Activated T-helper 2 cell treated with anti-CD3 and anti-CD28 coated beads, Interferon-gamma antibody, Interleukin-2, Interleukin-4, amounts not matched to agents 10 μg/mL and 5 μg/mL and 100 μg/mL, durations not matched to agents 14 hours and 24 hours and 36 hours (primary cell): ENCODE measurements around the gene CNN3. TPM values are rescaled to one million over a fixed set of nuclear protein-coding genes. Genes with fewer than 3 reads are reported as not detected.

ENCODE experiments used
- DNase-seq: peaks from one replicate; pipeline ENCODE4 v3.0.0; 2021; ENCODE audit warnings: low spot score
- H3K27ac Mint-ChIP-seq: one replicate; pipeline ENCODE4 v1.8.0; 2021; ENCODE audit warnings: mixed read lengths
- H3K27me3 Mint-ChIP-seq: one replicate; pipeline ENCODE4 v1.8.0; 2021; ENCODE audit warnings: low read depth, mixed read lengths
- H3K36me3 Mint-ChIP-seq: one replicate; pipeline ENCODE4 v1.8.0; 2021; ENCODE audit warnings: low read depth, mixed read lengths
- H3K4me1 Mint-ChIP-seq: one replicate; pipeline ENCODE4 v1.8.0; 2021; ENCODE audit warnings: low read depth, mixed read lengths
- H3K4me3 Mint-ChIP-seq: one replicate; pipeline ENCODE4 v1.8.0; 2021; ENCODE audit warnings: low read depth, mild to moderate bottlenecking, moderate library complexity, mixed read lengths
- H3K9me3 Mint-ChIP-seq: one replicate; pipeline ENCODE4 v1.8.0; 2021; ENCODE audit warnings: mixed read lengths
- intact Hi-C: fragments of 100-400 bp; cut with micrococcal nuclease; formaldehyde crosslinking; loops from one replicate; pipeline ENCODE4 v1.15.1; 2023
- total RNA-seq: library from RNA; stranded (reverse); gene quantifications from 2 replicates; pipeline ENCODE4 v1.2.3, GENCODE V29; 2022

CNN3 gene
- total RNA-seq, 1 donor from 2014 or later, result 2.6 TPM

DNA sequence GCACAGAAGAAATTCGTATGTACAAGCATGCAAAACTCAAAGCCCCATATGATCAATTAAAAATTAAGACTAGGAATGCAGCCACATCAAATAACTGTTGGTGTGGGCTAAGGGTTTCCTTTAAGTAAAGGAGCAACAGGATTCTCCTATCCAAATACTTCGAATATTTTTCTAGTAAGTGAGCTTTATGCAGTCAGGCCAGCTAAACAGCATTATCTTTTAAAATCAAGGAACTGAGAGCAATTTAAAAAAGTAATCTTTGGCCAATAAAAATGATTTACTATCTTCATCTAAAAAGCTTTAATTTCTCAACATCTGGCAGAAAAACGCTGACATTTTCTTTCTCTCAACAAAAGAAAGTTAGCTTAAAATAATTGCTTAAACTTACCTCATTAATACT is 19.8 kb downstream of the CNN3 start:
- Mint-ChIP-seq H3K4me1 (no peaks in the 10 kb centered on the region), H3K9me3 (no peaks in the 10 kb centered on the region), H3K27ac (no peak overlapping the region), H3K4me3 (no peak overlapping the region), H3K27me3 (peaks cover 2% of the 10 kb centered on the region), H3K36me3 (no peaks in the 10 kb centered on the region)
- no peak for DNase-seq
- intact Hi-C loops, result no loop called here

DNA sequence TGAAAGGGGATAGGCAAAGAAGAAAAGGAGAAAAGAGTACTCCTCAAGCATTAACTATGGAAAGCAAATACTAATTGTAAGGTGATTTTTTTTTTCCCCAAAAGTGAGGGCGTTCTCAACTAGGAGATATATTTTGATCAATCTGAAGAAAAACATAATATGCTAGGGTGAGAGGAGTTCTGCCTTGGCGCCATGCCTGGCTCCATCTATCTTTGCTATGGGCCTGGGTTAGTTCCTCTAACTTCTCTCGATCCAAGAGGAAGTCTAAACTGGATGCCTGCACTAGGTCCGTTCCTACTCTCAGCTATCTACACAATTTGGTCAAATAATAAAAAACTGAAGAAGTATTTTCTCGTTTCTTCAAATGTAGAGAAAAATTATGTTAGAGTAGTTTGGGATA is 20.5 kb downstream of the CNN3 start:
- H3K4me1 Mint-ChIP-seq, result no peaks in the 10 kb centered on the region
- no peak overlapping the region for H3K4me3 Mint-ChIP-seq
- H3K36me3 Mint-ChIP-seq, result no peaks in the 10 kb centered on the region
- H3K27ac Mint-ChIP-seq, result no peak overlapping the region
- no peaks in the 10 kb centered on the region for H3K9me3 Mint-ChIP-seq
- H3K27me3 Mint-ChIP-seq, result peaks cover 2% of the 10 kb centered on the region
- no peak for DNase-seq
- intact Hi-C loops, result no loop called here

DNA sequence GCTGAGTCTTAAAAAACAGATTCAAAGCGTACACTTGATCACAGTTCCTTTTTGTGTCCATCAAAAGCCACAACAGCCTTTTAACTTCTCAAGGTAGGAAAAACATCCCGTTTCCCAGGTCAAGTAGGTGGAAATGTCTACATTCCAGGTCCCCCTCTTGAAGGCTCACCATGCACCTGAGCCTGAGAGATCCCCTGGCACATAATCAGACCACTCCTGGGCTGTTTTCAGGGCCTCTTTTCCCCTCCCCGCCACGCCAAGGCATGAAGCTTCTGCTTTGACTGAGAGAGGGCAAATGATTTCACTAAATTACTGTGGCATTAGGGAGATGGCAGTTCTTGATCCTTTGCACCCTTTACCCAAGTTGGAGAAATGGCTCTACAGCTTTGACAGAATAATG is 21.7 kb downstream of the CNN3 start:
- H3K27me3 Mint-ChIP-seq, result peaks cover 2% of the 10 kb centered on the region
- no peak overlapping the region for H3K27ac Mint-ChIP-seq
- no peaks in the 10 kb centered on the region for H3K4me1 Mint-ChIP-seq
- H3K9me3 Mint-ChIP-seq, result no peaks in the 10 kb centered on the region
- intact Hi-C loops, result no loop called here
- DNase-seq, result no peak
- H3K4me3 Mint-ChIP-seq, result no peak overlapping the region
- no peaks in the 10 kb centered on the region for H3K36me3 Mint-ChIP-seq

DNA sequence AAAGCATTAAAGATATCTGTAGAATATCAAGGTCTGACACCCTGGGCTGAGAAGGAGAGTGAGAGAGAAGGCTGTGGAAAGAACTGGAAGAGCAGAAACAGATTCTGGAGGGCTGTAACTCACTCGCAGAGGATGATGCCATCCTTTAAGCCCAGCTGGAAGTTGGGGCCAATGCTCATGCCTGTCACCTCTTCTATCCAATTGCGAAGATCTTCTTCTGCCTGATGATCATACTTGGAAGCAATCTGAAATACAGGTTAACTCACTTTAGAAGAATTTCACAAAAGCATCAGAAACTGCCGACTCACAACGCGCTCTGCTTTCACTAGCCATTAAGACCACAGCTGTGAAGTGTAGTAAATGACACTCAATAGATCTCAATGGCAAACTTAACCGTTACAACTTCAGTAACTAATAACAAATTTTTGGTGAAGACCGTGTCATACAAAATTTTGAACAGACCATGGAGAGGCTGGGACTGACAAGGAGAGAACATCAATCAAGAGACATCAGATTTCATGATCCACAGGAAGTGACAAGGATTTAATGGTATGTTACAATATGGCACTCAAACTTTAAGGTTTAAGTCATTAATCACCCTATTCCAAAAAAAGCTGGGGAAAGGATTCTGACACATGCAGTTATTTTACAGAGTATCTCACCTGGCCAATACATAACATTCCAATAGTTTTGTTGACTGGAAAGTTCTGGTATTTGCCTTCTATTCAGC is 23.5 kb downstream of the CNN3 start:
- H3K27ac Mint-ChIP-seq, result no peak overlapping the region
- intact Hi-C loops, result no loop called here
- no peak overlapping the region for H3K4me3 Mint-ChIP-seq
- H3K27me3 Mint-ChIP-seq, result peaks cover 2% of the 10 kb centered on the region
- H3K36me3 Mint-ChIP-seq, result no peaks in the 10 kb centered on the region
- no peaks in the 10 kb centered on the region for H3K9me3 Mint-ChIP-seq
- H3K4me1 Mint-ChIP-seq, result no peaks in the 10 kb centered on the region
- DNase-seq, result no peak

DNA sequence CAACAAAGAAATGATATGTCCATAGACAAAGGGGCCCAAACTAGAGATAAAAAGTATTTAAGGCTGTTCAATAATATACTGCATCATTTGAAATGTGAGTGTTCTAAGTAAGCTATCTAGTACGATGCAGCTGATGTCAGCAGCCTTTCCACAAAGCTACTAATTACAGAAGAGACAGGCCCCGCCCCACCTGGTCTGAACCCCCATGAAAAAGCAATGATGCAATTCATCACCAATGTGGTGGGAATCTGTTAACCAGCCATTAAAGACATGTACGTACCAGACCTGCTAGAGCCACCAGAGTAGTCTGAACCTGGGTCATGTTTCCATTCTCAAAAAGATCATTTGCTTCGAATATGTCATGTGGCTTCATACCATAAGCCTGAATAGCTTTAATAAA is 25.1 kb downstream of the CNN3 start:
- intact Hi-C loops, result no loop called here
- H3K36me3 Mint-ChIP-seq, result no peaks in the 10 kb centered on the region
- peaks cover 2% of the 10 kb centered on the region for H3K27me3 Mint-ChIP-seq
- H3K27ac Mint-ChIP-seq, result no peak overlapping the region
- no peak for DNase-seq
- H3K4me1 Mint-ChIP-seq, result no peaks in the 10 kb centered on the region
- H3K9me3 Mint-ChIP-seq, result no peaks in the 10 kb centered on the region
- no peak overlapping the region for H3K4me3 Mint-ChIP-seq

DNA sequence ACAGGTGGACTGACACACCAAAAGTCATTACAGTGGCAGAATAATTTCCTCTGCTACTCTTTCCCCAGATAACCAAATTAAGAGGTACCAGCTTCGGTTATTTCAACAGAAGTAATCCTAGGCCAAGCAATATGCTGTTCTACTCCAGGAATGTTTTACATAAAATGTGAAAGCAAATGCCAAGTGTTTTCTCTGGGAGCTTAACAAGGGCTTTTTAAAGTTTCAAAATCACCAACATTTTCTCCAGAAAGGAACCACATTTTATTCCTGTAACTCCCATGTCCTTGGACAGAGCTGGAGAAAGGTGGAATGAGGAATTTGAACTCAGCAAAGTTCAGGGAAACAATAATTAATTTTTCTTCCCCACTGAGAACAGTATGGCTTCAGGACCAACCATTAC is 27.2 kb downstream of the CNN3 start:
- no peak for DNase-seq
- intact Hi-C loops, result no loop called here
- Mint-ChIP-seq H3K4me3 (no peak overlapping the region), H3K27me3 (peaks cover 3% of the 10 kb centered on the region), H3K36me3 (no peaks in the 10 kb centered on the region), H3K4me1 (no peaks in the 10 kb centered on the region), H3K27ac (no peak overlapping the region), H3K9me3 (no peaks in the 10 kb centered on the region)

DNA sequence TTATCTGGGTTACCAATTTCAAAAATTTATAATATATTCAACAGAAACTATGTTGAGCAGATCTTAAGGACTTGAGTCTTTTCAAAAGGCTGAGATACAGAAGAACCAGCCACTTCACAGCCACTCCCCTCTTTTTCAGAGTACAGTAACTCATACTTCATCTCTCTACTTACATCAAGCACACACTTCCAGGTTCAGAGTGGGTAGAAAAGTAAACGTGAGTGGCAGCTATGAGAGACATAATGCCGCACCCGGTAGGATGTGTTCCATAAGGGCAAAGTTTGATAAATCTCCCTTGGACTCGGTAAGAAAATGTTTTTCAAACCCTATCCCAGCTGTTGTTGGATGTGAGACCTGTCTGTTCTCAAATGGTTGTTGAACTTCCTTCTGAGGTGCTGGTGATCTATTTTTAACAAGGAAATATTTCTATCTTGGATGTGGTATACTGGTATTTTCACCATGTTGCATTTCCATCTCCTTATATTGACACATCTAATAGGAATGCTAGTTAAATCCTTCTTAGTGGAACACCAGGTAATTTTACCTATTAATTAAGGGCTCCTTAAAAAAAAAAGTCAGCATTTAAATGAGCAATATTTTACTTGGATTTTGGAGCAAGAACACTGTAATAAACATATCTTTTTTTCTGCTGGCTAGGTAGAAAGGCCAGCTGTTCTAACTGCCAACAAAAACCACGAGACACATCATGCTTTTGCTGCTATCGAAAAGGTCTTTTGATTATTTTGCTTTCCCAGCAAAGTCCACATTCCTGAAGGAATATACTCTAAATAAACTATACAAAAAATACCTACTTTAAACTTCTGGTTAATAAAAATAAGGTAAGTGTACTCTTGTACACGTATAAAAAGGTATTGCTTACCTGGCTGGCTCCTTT is 28.2 kb downstream of the CNN3 start:
- no peaks in the 10 kb centered on the region for H3K36me3 Mint-ChIP-seq
- peaks cover 6% of the 10 kb centered on the region for H3K27me3 Mint-ChIP-seq
- intact Hi-C loops, result no loop called here
- no peak overlapping the region for H3K4me3 Mint-ChIP-seq
- H3K4me1 Mint-ChIP-seq, result no peaks in the 10 kb centered on the region
- no peaks in the 10 kb centered on the region for H3K9me3 Mint-ChIP-seq
- no peak overlapping the region for H3K27ac Mint-ChIP-seq
- DNase-seq, result no peak

DNA sequence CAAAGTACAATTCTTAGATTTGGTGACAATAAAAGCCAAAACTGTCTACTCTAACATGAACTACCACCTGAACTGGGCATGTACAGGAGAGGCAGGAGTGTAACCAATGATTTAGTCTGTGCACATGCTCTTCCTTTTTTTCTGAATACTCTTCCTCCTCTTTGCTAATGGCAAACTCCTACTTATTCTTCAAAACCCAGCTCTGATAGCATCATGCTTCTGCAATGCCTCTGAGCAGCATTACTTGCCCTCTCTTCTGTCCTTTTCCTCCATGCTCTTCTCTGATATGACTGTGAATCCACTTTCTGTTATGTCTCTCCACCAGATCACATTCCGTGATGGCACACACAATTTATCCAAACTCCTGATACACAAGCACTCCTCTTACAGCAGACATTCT is 31.4 kb downstream of the CNN3 start:
- Mint-ChIP-seq H3K27me3 (peaks cover 6% of the 10 kb centered on the region), H3K36me3 (no peaks in the 10 kb centered on the region), H3K27ac (no peak overlapping the region), H3K9me3 (no peaks in the 10 kb centered on the region), H3K4me3 (no peak overlapping the region), H3K4me1 (no peaks in the 10 kb centered on the region)
- no peak for DNase-seq
- intact Hi-C loops, result no loop called here

DNA sequence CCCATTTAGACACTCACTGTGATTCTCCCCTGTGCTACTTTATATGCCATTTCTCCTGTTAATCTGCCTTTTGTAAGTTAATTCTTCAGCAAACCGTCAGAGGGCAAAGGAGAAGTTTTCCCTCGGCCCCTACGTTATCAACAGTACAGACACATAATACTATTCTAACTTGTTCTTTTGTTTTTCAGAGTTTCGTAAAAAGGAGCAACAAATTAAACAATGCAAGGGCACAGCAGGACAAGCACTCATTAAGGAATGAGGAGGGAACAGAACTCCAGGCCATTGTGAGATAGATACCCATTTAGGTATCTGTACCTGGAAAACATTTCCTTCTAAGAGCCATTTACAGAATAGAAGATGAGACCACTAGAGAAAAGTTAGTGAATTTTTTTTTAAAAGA is 32.3 kb downstream of the CNN3 start:
- intact Hi-C loops, result no loop called here
- Mint-ChIP-seq H3K9me3 (no peaks in the 10 kb centered on the region), H3K27me3 (peaks cover 6% of the 10 kb centered on the region), H3K36me3 (no peaks in the 10 kb centered on the region), H3K4me3 (no peak overlapping the region), H3K4me1 (no peaks in the 10 kb centered on the region), H3K27ac (no peak overlapping the region)
- DNase-seq, result no peak

DNA sequence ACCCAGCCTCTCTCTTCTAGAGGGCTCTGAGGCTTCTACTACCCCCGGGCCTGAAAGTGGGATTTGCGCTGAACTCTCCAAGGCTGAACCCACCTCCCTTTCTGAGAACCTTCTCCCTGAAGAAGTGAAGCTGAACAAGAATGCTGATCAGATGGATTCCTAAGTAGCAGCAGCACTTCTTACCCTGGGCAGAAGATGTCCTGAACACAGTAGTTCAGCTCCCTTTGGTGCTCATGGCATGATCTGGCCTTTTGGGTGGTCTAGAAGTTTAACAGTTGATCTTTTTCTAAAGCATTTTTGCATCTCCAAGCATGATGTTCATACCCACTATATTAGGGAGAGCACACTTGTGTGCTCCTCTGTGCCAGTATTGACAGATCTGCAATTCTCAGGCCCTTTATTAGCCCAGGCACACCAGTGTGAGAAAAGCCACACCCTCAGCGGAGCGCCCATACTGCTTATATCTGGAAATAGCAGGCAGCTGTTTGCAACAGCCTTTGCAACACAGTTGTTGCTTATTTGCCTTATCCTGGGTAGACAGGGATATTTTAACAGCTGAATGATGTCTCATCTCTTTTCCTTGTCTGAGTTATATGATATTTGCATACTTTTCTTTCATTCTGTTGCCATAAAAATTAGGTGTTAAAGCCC is 34.2 kb downstream of the CNN3 start:
- Mint-ChIP-seq H3K9me3 (no peaks in the 10 kb centered on the region), H3K27ac (no peak overlapping the region)
- intact Hi-C loops, result no loop called here

DNA sequence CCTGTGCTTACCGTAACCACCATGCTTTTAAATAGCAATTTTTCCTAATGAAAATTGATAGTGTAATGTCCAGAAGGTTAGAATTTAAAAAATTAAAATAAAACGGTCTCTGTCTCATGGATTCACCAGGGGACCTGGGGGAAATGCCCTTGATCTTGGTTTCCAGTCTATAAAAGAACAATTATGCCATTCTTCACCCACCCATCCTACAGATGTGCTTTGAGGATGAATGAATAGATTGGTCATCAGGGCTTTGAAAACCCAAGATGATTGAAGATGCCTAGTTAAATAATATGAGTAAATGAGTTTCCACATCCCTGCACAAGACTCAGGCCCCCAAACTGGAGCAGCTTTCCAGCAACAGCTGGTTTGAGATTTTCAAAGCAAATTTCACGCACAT is 38.7 kb downstream of the CNN3 start:
- no peaks in the 10 kb centered on the region for H3K36me3 Mint-ChIP-seq
- intact Hi-C loops, result no loop called here
- no peak overlapping the region for H3K4me3 Mint-ChIP-seq
- DNase-seq, result no peak
- H3K9me3 Mint-ChIP-seq, result no peaks in the 10 kb centered on the region
- H3K27ac Mint-ChIP-seq, result no peak overlapping the region
- peaks cover 5% of the 10 kb centered on the region for H3K4me1 Mint-ChIP-seq
- no peaks in the 10 kb centered on the region for H3K27me3 Mint-ChIP-seq

More for the DNA sequence above, 34.2 kb downstream of the CNN3 start:
- peaks cover 6% of the 10 kb centered on the region for H3K27me3 Mint-ChIP-seq
- H3K4me1 Mint-ChIP-seq, result no peaks in the 10 kb centered on the region
- no peak for DNase-seq
- H3K36me3 Mint-ChIP-seq, result no peaks in the 10 kb centered on the region
- no peak overlapping the region for H3K4me3 Mint-ChIP-seq

DNA sequence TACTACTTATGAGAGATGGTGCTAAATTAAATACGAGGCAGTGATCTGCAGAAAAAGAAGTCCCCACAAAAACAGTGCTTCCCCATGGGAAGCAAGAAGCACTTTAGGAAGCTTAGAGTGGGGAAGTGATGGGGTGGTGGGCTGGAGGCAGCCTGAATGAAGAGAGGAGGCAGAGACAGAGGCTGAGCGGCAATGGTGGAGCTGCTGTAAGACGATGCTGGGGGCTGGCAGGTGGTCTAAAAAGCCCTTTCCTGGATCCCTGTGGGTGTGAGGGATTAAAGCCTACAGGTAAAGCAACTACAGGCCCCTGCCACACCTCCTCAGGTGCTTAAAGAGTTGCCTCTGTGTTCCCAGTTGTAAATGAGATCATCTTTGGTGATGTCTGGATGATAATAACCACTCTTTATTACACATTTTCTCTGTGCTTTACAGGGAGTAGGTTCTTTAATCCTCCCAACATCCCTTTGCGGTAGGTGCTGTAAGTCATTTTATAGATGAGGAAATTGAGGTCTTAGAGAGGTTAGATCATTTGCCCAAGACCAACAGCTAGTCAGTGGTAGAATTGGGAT is 39.2 kb downstream of the CNN3 start:
- DNase-seq, result no peak
- intact Hi-C loops, result no loop called here
- Mint-ChIP-seq H3K4me3 (no peak overlapping the region), H3K4me1 (peaks cover 5% of the 10 kb centered on the region), H3K27ac (no peak overlapping the region), H3K9me3 (no peaks in the 10 kb centered on the region), H3K27me3 (no peaks in the 10 kb centered on the region), H3K36me3 (no peaks in the 10 kb centered on the region)

DNA sequence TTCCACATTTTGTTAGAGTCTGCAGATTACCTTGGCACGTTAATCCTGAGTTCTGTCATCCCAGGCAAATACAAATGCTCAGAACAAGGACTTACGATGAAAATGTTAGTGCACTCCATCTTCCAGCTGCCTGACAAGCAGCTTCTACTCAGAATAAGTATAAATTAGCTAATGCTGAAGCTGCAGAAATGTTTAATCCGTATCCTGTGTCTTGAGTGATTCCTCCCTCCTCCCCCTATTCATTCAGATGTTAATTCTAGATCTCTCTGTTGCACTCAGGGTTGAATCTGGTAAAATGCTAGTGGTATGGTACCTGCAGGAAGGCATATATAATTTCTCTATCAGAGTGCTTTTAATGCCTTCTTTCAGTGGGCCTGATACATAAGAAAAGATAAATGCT is 39.8 kb downstream of the CNN3 start:
- Mint-ChIP-seq H3K4me3 (no peak overlapping the region), H3K4me1 (peaks cover 5% of the 10 kb centered on the region), H3K9me3 (no peaks in the 10 kb centered on the region), H3K27me3 (no peaks in the 10 kb centered on the region), H3K36me3 (no peaks in the 10 kb centered on the region), H3K27ac (no peak overlapping the region)
- intact Hi-C loops, result no loop called here
- no peak for DNase-seq
